Measurements from ENCODE around the gene FER1L5. TPM values are rescaled to one million over a fixed set of nuclear protein-coding genes. Genes with fewer than 3 reads are reported as not detected.

The FER1L5 gene
- total and polyA plus RNA-seq, 9 of the 15 experiments (the other 6 are each of a cell fraction or from before 2014, with no cell fraction given): 0.01 TPM; not detected in 6

- no peak for TF ChIP-seq TRIM25 (IDR thresholded peaks at IDR 0.05; ENCODE audit: borderline replicate concordance)
Observed at GRCh38 chr2:96729748-96730147, 87.2 kb downstream of the FER1L5 start (continued).

- no peaks in the 10 kb centered on the region for H4K20me1 ChIP-seq (replicated peaks; ENCODE audit: control insufficient read depth, insufficient read depth, low read length)
- H3K4me1 ChIP-seq (replicated peaks in 1 of 2; ENCODE audit: control insufficient read depth in 2 of 2, insufficient read depth in 2 of 2, low read length in 2 of 2): no peaks in the 10 kb centered on the region; a peak in 1 of 5 replicates
- H3K27ac ChIP-seq (ENCODE audit: extremely low read depth, low read depth, low read length): no peak overlapping the region
- no TSS peak for BruUV-seq (replicated peaks)
- H3K36me3 ChIP-seq (ENCODE audit: control insufficient read depth, insufficient read depth, low read length): peaks cover 53% of the 10 kb centered on the region; the same call in 2 of the 3 replicates
- no peaks in the 10 kb centered on the region for H3K9me1 ChIP-seq (ENCODE audit: control insufficient read depth, insufficient read depth, low read length)
- H2AFZ ChIP-seq (ENCODE audit: low read depth, low read length): no peak overlapping the region
- FAIRE-seq (no peak), ATAC-seq (no peak), DNase-seq (ENCODE audit: extremely low read depth in 1 of 4, low spot score in 3 of 4) (no peak)
- no peaks in the 10 kb centered on the region for H3K27me3 ChIP-seq (ENCODE audit: control insufficient read depth in 2 of 2, insufficient read depth in 2 of 2, low read length in 2 of 2)
- intact Hi-C loops (cut with micrococcal nuclease): no loop called here
- no peak overlapping the region for H3K9ac ChIP-seq (ENCODE audit: insufficient read depth in 1 of 2, low read depth in 2 of 2, low read length in 2 of 2)
- TF ChIP-seq PYGO2 (tag; IDR thresholded peaks at IDR 0.05) (no peak), FOXJ2 (tag; IDR thresholded peaks at IDR 0.05) (no peak), ILF3 (IDR thresholded peaks at IDR 0.05; ENCODE audit: borderline replicate concordance) (no peak), ZBTB12 (CRISPR knock-in tag; IDR thresholded peaks at IDR 0.05) (no peak), SETDB1 (IDR thresholded peaks at IDR 0.05; ENCODE audit: low read length) (no peak), MLLT1 (IDR thresholded peaks at IDR 0.05) (no peak), ZNF143 (CRISPR knock-in tag; IDR thresholded peaks at IDR 0.05) (no peak), HNRNPUL1 (IDR thresholded peaks at IDR 0.05; ENCODE audit: low read length) (no peak), UBTF (IDR thresholded peaks at IDR 0.05; ENCODE audit: borderline replicate concordance in 1 of 2, low read depth in 2 of 2, low read length in 2 of 2) (no peak), L3MBTL2 (IDR thresholded peaks at IDR 0.05) (no peak), DEAF1 (CRISPR knock-in tag; IDR thresholded peaks at IDR 0.05) (no peak)
- POLR2A ChIA-PET: interaction anchor here (0.6 to 1.0 kb wide), 3 partner anchors 10 to 221 kb away, joined by 3 to 4 read pairs (median 3); no protein-coding TSS in a partner anchor
- in situ Hi-C loops (cut with MboI): no loop called here
- H3K79me2 ChIP-seq (ENCODE audit: control insufficient read depth, insufficient read depth, low read length): no peaks in the 10 kb centered on the region
- H3K9me3 ChIP-seq (replicated peaks; ENCODE audit: control insufficient read depth, insufficient read depth, low read depth, low read length): no peaks in the 10 kb centered on the region
- no peak overlapping the region for H3K4me3 ChIP-seq
- 96% methylated on average over 2 of the region's 2 CpGs for WGBS (ENCODE audit: insufficient coverage, low coverage, missing lambda C conversion rate)
- H3K4me2 ChIP-seq (ENCODE audit: insufficient read depth, low read length): no peak overlapping the region
- CTCF ChIA-PET (ENCODE audit: low intra/inter-chr PET ratio): no interaction called here
Observed at GRCh38 chr2:96730212-96730611, 87.6 kb downstream of the FER1L5 start.
